ENCODE data around the gene GPR146. TPM values are rescaled to one million over a fixed set of nuclear protein-coding genes. Genes with fewer than 3 reads are reported as not detected.

The GPR146 gene
- total and polyA plus RNA-seq, 2 of the 8 experiments (the other 6 are each of a cell fraction or from before 2014, with no cell fraction given), result 1.8 to 2.7 TPM

DNA sequence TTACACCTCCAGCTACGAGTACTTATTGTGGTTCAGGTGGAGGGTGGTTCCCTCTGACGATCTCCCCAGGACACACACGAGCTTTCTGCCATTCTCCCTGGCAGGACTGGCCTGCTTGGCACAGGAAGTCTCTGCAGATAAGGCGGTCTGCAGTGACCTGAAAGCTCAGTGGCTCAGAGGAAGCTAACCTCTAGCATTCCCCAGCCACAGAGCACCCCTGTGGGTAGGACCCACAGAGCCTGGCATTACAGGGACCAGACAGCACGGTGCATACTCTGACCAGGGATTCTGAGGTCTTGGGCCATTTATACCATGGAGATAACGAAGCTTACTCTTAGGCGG is 1.9 kb upstream of the GPR146 start:
- H3K27me3 ChIP-seq (replicated peaks in 1 of 4; ENCODE audit: control insufficient read depth in 3 of 4, extremely low read depth in 1 of 4, insufficient read depth in 3 of 4, low read length in 3 of 4), result no peaks in the 10 kb centered on the region
- TF ChIP-seq CBX5 (IDR thresholded peaks at IDR 0.05; ENCODE audit: low read depth, low read length) (no peak), SUZ12 (IDR thresholded peaks at IDR 0.05; ENCODE audit: low read length) (no peak), CEBPB (IDR thresholded peaks at IDR 0.05; ENCODE audit: low read depth, low read length) (no peak), CHD1 (IDR thresholded peaks at IDR 0.05; ENCODE audit: low read depth, low read length) (no peak), KDM5A (IDR thresholded peaks at IDR 0.05; ENCODE audit: low read length) (no peak), RXRA (IDR thresholded peaks at IDR 0.05; ENCODE audit: insufficient read depth, low read depth, low read length) (no peak), FOSL1 (IDR thresholded peaks at IDR 0.05; ENCODE audit: insufficient read depth, low read depth, low read length) (no peak), SP1 (IDR thresholded peaks at IDR 0.05; ENCODE audit: low read depth, low read length) (no peak), SP2 (IDR thresholded peaks at IDR 0.05; ENCODE audit: low read length) (no peak), TAF1 (IDR thresholded peaks at IDR 0.05; ENCODE audit: low read depth, low read length) (no peak), SIN3A (conservative IDR thresholded peaks at IDR 0.05 in 1 of 2, IDR thresholded peaks at IDR 0.05 in 1 of 2; ENCODE audit: low read depth in 1 of 2, low read length in 2 of 2) (no peak)
- TF ChIP-seq, protein P1, sequence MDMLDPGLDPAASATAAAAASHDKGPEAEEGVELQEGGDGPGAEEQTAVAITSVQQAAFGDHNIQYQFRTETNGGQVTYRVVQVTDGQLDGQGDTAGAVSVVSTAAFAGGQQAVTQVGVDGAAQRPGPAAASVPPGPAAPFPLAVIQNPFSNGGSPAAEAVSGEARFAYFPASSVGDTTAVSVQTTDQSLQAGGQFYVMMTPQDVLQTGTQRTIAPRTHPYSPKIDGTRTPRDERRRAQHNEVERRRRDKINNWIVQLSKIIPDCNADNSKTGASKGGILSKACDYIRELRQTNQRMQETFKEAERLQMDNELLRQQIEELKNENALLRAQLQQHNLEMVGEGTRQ (IDR thresholded peaks at IDR 0.05; ENCODE audit: low read length), result no peak
- TF ChIP-seq, protein P2, sequence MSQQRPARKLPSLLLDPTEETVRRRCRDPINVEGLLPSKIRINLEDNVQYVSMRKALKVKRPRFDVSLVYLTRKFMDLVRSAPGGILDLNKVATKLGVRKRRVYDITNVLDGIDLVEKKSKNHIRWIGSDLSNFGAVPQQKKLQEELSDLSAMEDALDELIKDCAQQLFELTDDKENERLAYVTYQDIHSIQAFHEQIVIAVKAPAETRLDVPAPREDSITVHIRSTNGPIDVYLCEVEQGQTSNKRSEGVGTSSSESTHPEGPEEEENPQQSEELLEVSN (IDR thresholded peaks at IDR 0.05), result no peak

More for the DNA sequence above, 1.9 kb upstream of the GPR146 start:
- 0 out of 4 replicates have a peak, but pooled peaks cover 0 to under 1% of the 10 kb centered on the region in 2 experiments for H3K9me3 ChIP-seq (ENCODE audit: insufficient read depth in 2 of 2, low read depth in 1 of 2, low read length in 1 of 2)
- no peak overlapping the region for H4K5ac ChIP-seq (ENCODE audit: insufficient read length, low read depth, low read length)
- H3K14ac ChIP-seq (ENCODE audit: insufficient read length), result no peak overlapping the region
- H3K36me3 ChIP-seq (ENCODE audit: control insufficient read depth in 2 of 4, insufficient read depth in 4 of 4, low read length in 3 of 4), result no peaks in the 10 kb centered on the region
- H2BK120ac ChIP-seq (replicated peaks; ENCODE audit: low read depth, low read length), result no peak overlapping the region
- H3K4me1 ChIP-seq (replicated peaks in 1 of 4; ENCODE audit: control insufficient read depth in 3 of 4, insufficient read depth in 4 of 4, low read length in 3 of 4), result peaks cover 6 to 17% (median 11%) of the 10 kb centered on the region in 4 experiments
- DNase-seq (ENCODE audit: low read depth in 1 of 2, low spot score in 2 of 2) (no peak), FAIRE-seq (no peak)
- no peak overlapping the region for H2BK5ac ChIP-seq (ENCODE audit: low read depth, low read length)
- H4K8ac ChIP-seq (ENCODE audit: extremely low read depth, insufficient read depth, low read length), result no peak overlapping the region; the same call in 1 of the 2 replicates
- H2BK15ac ChIP-seq (ENCODE audit: low read length), result no peak overlapping the region
- H2BK12ac ChIP-seq (ENCODE audit: low read depth, low read length), result no peak overlapping the region
- peaks cover 0 to 6% of the 10 kb centered on the region in 2 experiments for H4K20me1 ChIP-seq (replicated peaks in 1 of 2; ENCODE audit: control insufficient read depth in 1 of 2, insufficient read depth in 2 of 2, low read length in 2 of 2)
- no peak overlapping the region for H3K56ac ChIP-seq (replicated peaks; ENCODE audit: insufficient read length, low read depth, low read length)
- peak overlapping the region; percentile 65 for H4K91ac ChIP-seq (replicated peaks; ENCODE audit: insufficient read length, low read length)
- H3K23ac ChIP-seq (ENCODE audit: insufficient read length), result no peak overlapping the region
- no peak overlapping the region for H3K4me3 ChIP-seq (ENCODE audit: extremely low read depth in 1 of 4, insufficient read depth in 2 of 4, low read depth in 3 of 4, low read length in 4 of 4)
- H3K79me1 ChIP-seq (ENCODE audit: low read depth, low read length), result peaks cover 9% of the 10 kb centered on the region
- H2BK20ac ChIP-seq (ENCODE audit: low read length), result no peak overlapping the region
- ChIA-PET CTCF (ENCODE audit: partially characterized antibody) (interaction anchor here (1.2 to 4.8 kb wide), 4 partner anchors 18 to 988 kb away, joined by 3 to 23 read pairs (median 12); no protein-coding TSS in a partner anchor), POLR2A (ENCODE audit: partially characterized antibody) (interaction anchor here (1.3 kb wide), 1 partner anchor 16 kb away, joined by 3 read pairs; no protein-coding TSS in a partner anchor)
- H2AK5ac ChIP-seq (ENCODE audit: low read depth, low read length), result no peak overlapping the region
- peaks cover 8% of the 10 kb centered on the region for H3K23me2 ChIP-seq (ENCODE audit: low read depth, low read length)
- WGBS, 2 experiments (ENCODE audit: extremely low coverage in 1 of 2, insufficient coverage in 1 of 2, insufficient read length in 1 of 2, insufficient replicate concordance in 2 of 2, low coverage in 1 of 2, low lambda C conversion rate in 2 of 2, missing lambda C conversion rate in 1 of 2), result 88% methylated on average over 6 of the region's 7 CpGs; no CpG with 5 or more reads in 1 of the 2 experiments
- peaks cover 0 to 17% of the 10 kb centered on the region in 2 experiments; a peak in 2 of 4 replicates for H3K79me2 ChIP-seq (ENCODE audit: control insufficient read depth in 1 of 2, insufficient read depth in 2 of 2, low read length in 2 of 2)
- no peak overlapping the region for H2AFZ ChIP-seq (ENCODE audit: low read length)
- H3K4me2 ChIP-seq (ENCODE audit: insufficient read depth in 1 of 2, low read depth in 2 of 2, low read length in 2 of 2), result no peak overlapping the region
- H3K4ac ChIP-seq (replicated peaks; ENCODE audit: insufficient read length, low read depth, low read length), result no peak overlapping the region
- no peak overlapping the region for H3K27ac ChIP-seq (ENCODE audit: low read depth, low read length)
- H3K9ac ChIP-seq (replicated peaks in 1 of 4; ENCODE audit: extremely low read depth in 1 of 4, low read depth in 3 of 4, low read length in 3 of 4), result no peak overlapping the region
- H3K18ac ChIP-seq (ENCODE audit: extremely low read depth, low read length), result no peak overlapping the region

Measured in H1 (cell line).